ENCODE results near the gene EIF2B5. TPM values are rescaled to one million over a fixed set of nuclear protein-coding genes. Genes with fewer than 3 reads are reported as not detected.

The EIF2B5 gene
- total RNA-seq, 2 experiments from 2014 or later: 41.1 to 56.7 TPM

DNA sequence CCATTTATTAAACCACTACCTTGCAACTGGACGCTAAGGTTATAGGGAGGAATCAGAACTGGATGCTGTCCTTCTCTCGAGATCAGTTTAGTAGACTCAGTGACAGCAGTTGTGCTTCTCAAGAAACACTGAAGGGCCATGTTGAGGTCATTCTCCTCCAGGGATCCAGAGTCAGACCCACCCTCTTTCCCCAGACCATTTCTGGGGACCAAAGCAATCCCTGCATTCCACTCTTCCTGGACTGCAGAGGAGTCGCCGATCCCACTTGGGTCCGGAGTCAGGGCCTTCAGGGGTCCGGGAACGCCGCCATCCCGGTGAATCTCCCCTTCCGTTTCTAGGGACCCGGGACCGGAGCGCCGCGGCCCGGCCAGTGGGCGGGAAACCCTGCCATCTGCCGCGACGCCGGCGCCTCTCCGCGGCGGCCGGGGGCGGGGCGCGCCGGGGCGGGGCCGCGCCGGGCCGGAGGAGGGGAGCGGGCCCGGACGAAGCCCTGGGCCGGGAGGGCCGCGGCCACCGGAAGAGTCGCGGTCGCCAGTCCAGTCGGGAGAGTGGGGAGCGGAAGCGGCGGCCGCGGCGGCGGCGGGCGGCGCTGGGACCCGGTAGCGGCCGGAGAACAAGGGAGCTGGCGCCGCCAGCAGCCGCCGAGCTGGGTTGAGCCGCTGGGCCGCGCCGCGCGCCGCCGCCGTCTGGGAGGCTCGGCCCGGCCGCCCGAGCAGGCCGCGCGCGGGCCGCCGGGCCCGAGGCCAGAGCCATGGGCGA lies 19.9 kb downstream of the EIF2B5 start, which contains the start of gene DVL3:
TSS of gene DVL3 (plus strand) at position 493 of the 759 bp plus-strand sequence. CDS start at position 752, 259 bp downstream.
- H4K20me1 ChIP-seq (ENCODE audit: insufficient read depth, low read length): no peaks in the 10 kb centered on the region
- DNase-seq (ENCODE audit: low spot score): peak; percentile 74
- H3K27ac ChIP-seq (ENCODE audit: low read depth, low read length, poor library complexity, severe bottlenecking): peak within 1 kb of the TSS; percentile 52
- intact Hi-C loops (cut with micrococcal nuclease; ENCODE audit: unreplicated experiment): loop anchor here (1.0 to 5.0 kb wide), 2 partner anchors 19 to 157 kb away; partner anchors contain the start of genes AP2M1 and EIF4G1
- TF ChIP-seq, protein P1, sequence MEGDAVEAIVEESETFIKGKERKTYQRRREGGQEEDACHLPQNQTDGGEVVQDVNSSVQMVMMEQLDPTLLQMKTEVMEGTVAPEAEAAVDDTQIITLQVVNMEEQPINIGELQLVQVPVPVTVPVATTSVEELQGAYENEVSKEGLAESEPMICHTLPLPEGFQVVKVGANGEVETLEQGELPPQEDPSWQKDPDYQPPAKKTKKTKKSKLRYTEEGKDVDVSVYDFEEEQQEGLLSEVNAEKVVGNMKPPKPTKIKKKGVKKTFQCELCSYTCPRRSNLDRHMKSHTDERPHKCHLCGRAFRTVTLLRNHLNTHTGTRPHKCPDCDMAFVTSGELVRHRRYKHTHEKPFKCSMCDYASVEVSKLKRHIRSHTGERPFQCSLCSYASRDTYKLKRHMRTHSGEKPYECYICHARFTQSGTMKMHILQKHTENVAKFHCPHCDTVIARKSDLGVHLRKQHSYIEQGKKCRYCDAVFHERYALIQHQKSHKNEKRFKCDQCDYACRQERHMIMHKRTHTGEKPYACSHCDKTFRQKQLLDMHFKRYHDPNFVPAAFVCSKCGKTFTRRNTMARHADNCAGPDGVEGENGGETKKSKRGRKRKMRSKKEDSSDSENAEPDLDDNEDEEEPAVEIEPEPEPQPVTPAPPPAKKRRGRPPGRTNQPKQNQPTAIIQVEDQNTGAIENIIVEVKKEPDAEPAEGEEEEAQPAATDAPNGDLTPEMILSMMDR (conservative IDR thresholded peaks at IDR 0.05; ENCODE audit: low read length): no peak
- TF ChIP-seq EZH2phosphoT487 (IDR thresholded peaks at IDR 0.05; ENCODE audit: borderline replicate concordance, low read depth, low read length): no peak
- peak within 1 kb of the TSS; percentile 92 for H3K4me3 ChIP-seq (ENCODE audit: low read depth, low read length, poor library complexity, severe bottlenecking)
- H3K9me3 ChIP-seq (ENCODE audit: low read length): no peaks in the 10 kb centered on the region
- H3K79me2 ChIP-seq (ENCODE audit: insufficient read depth, low read depth, low read length): peaks cover 31% of the 10 kb centered on the region
- ChIA-PET CTCF (ENCODE audit: unreplicated experiment) (no interaction called here), POLR2A (interaction anchor here (0.6 to 3.1 kb wide), 6 partner anchors 11 to 107 kb away, joined by 3 to 20 read pairs (median 4); partner anchors contain the start of genes ABCF3 and EIF2B5)
- peak within 1 kb of the TSS; percentile 90 for H2AFZ ChIP-seq (ENCODE audit: low read length)
- TSS peak; percentile 68 for BruUV-seq (replicated peaks)
- no peaks in the 10 kb centered on the region for H3K36me3 ChIP-seq (ENCODE audit: insufficient read depth, low read length)
- H3K9me2 ChIP-seq (ENCODE audit: insufficient read depth, low read length): no peaks in the 10 kb centered on the region
- H3K4me2 ChIP-seq (ENCODE audit: low read length): peak within 1 kb of the TSS; percentile 99
- peaks cover 23% of the 10 kb centered on the region for H3K4me1 ChIP-seq (ENCODE audit: insufficient read depth, low read length, poor library complexity, severe bottlenecking)

DNA sequence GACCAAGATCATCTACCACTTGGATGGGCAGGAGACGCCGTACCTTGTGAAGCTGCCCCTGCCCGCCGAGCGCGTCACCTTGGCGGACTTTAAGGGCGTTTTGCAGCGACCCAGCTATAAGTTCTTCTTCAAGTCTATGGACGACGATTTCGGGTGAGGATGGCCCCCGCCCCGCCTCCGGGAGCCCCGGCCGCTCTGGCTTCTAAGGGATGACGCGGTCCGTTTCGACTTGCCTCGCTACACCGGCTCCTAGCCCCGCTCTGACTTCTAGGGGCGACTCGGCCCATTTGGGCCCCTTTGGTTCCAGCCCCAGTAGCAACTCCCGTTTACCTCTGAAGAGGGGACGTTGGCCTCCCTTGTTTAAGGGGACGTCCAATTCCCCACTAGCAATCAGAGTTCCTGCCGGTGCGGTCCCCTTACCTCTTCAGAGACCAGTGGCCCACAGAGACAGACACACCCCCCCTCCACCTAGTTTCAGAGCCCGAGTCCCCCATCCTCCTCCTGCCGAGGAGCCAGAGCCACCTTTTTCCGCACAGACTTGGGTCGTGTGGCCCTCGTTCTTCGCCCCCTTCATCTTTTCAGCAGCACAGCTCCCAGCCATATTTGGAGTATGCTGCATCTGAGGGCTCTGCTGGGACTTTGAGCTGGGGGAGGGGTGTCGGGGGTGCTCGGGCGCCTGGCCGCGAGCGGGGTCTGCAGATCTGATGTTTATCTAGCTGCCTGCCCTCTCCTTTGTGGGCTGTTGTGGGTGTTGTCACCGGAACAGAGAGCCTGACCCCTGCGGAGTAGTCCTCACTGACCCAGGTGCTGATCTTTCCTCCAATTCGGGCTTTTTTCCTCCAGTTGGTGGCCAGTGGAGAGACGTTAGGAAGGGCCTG lies 20.7 kb downstream of the EIF2B5 start:
- Histone ChIP-seq H3K36me3 (ENCODE audit: insufficient read depth, low read length) (no peaks in the 10 kb centered on the region), H2AFZ (ENCODE audit: low read length) (peak overlapping the region; percentile 45), H4K20me1 (ENCODE audit: insufficient read depth, low read length) (no peaks in the 10 kb centered on the region), H3K4me3 (ENCODE audit: low read depth, low read length, poor library complexity, severe bottlenecking) (peak overlapping the region; percentile 92), H3K4me1 (ENCODE audit: insufficient read depth, low read length, poor library complexity, severe bottlenecking) (peaks cover 23% of the 10 kb centered on the region), H3K79me2 (ENCODE audit: insufficient read depth, low read depth, low read length) (peaks cover 36% of the 10 kb centered on the region), H3K9me2 (ENCODE audit: insufficient read depth, low read length) (no peaks in the 10 kb centered on the region), H3K4me2 (ENCODE audit: low read length) (peak overlapping the region; percentile 99), H3K27ac (ENCODE audit: low read depth, low read length, poor library complexity, severe bottlenecking) (peak overlapping the region; percentile 45), H3K9me3 (ENCODE audit: low read length) (no peaks in the 10 kb centered on the region)
- TF ChIP-seq EZH2phosphoT487 (IDR thresholded peaks at IDR 0.05; ENCODE audit: borderline replicate concordance, low read depth, low read length): no peak
- intact Hi-C loops (cut with micrococcal nuclease; ENCODE audit: unreplicated experiment): loop anchor here (1.0 to 5.0 kb wide), 2 partner anchors 18 to 156 kb away; partner anchors contain the start of genes AP2M1 and EIF4G1
- ChIA-PET CTCF (ENCODE audit: unreplicated experiment) (interaction anchor here (0.6 to 0.7 kb wide), 2 partner anchors 9 to 11 kb away, joined by 6 to 8 read pairs; no protein-coding TSS in a partner anchor), POLR2A (interaction anchor here (0.6 to 3.1 kb wide), 9 partner anchors 12 to 149 kb away, joined by 3 to 20 read pairs (median 3); partner anchors contain the start of genes ABCF3 and EIF2B5)
- peak; percentile 50 for DNase-seq (ENCODE audit: low spot score)
- no TSS peak for BruUV-seq (replicated peaks)

DNA sequence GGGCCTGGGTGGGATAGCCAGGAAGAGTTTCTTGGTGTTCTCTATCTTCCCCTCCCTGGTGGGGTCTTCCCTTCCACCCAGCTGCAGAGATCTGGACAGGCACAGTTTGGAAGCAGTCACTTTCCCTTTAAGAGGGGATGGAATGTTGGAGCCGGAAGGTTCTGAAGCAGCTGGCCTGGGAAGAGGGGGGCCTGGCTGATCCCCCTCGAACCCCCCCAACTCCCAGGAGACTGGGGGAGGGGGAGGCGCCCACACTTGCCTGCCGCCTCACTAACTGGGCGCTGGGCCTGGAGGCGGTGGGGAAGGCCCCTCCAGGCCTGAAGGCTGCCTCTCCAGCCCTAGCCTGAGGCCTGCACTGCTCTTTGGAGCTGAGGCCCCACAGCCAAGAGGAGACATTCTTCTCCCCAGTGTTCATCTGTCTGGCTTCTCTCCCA lies 21.4 kb downstream of the EIF2B5 start:
- TF ChIP-seq, protein P1 (conservative IDR thresholded peaks at IDR 0.05; ENCODE audit: low read length): no peak
- TF ChIP-seq EZH2phosphoT487 (IDR thresholded peaks at IDR 0.05; ENCODE audit: borderline replicate concordance, low read depth, low read length): no peak
- H3K27ac ChIP-seq (ENCODE audit: low read depth, low read length, poor library complexity, severe bottlenecking): peak overlapping the region; percentile 45
- H3K9me2 ChIP-seq (ENCODE audit: insufficient read depth, low read length): no peaks in the 10 kb centered on the region
- no peaks in the 10 kb centered on the region for H3K36me3 ChIP-seq (ENCODE audit: insufficient read depth, low read length)
- H2AFZ ChIP-seq (ENCODE audit: low read length): no peak overlapping the region
- no peaks in the 10 kb centered on the region for H3K9me3 ChIP-seq (ENCODE audit: low read length)
- peaks cover 23% of the 10 kb centered on the region for H3K4me1 ChIP-seq (ENCODE audit: insufficient read depth, low read length, poor library complexity, severe bottlenecking)
- intact Hi-C loops (cut with micrococcal nuclease; ENCODE audit: unreplicated experiment): loop anchor here (5.0 kb wide), 1 partner anchor 156 kb away; the partner anchor contains the start of gene EIF4G1
- DNase-seq (ENCODE audit: low spot score): no peak
- BruUV-seq (replicated peaks): no TSS peak
- no peaks in the 10 kb centered on the region for H4K20me1 ChIP-seq (ENCODE audit: insufficient read depth, low read length)
- peak overlapping the region; percentile 92 for H3K4me3 ChIP-seq (ENCODE audit: low read depth, low read length, poor library complexity, severe bottlenecking)
- peaks cover 36% of the 10 kb centered on the region for H3K79me2 ChIP-seq (ENCODE audit: insufficient read depth, low read depth, low read length)
- ChIA-PET POLR2A (interaction anchor here (0.6 to 3.1 kb wide), 5 partner anchors 21 to 150 kb away, joined by 3 to 20 read pairs (median 4); partner anchors contain the start of genes ABCF3 and EIF2B5), CTCF (ENCODE audit: unreplicated experiment) (interaction anchor here (0.7 kb wide), 1 partner anchor 12 kb away, joined by 6 read pairs; no protein-coding TSS in a partner anchor)
- H3K4me2 ChIP-seq (ENCODE audit: low read length): peak overlapping the region; percentile 99

Data from OCI-LY7 (cell line).